Hepatocyte (in vitro differentiated cells): ENCODE data around the gene B4GALT3.

Source experiments
- EZH2phosphoT487 ChIP-seq: fragments of 200-600 bp; sonication (generic); IDR thresholded peaks from one replicate; pipeline ENCODE4 v1.6.1; 2018; ENCODE audit warnings: antibody characterized with exemption, mild to moderate bottlenecking, low read depth, moderate library complexity; ENCODE audit not compliant: unreplicated experiment, severe bottlenecking
- TF ChIP-seq, protein P1 (sequence below): fragments of 200-600 bp; sonication (generic); IDR thresholded peaks from 2 replicates; pipeline ENCODE4 v1.5.1; 2016; ENCODE audit warnings: antibody characterized with exemption, mild to moderate bottlenecking; ENCODE audit not compliant: poor library complexity

DNA sequence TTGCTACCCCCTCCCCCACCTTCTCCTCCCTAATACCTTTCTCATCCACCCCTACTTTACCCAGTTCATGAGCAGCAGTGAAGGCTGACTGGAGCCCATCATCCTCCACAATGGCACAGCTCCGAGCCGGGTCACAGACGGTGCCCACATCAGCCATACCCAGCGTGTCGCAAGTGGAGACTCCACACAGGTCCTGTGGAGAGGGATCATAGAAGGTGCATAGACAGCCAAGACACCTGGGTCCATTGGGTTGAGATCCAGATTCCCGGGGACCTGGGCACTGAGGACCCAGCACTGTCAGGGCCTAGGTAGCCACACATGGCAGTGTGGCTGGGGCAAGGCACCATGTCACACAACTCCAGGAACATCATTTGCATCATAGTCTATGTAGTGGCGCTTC is 18.8 kb upstream of the B4GALT3 start:
- TF ChIP-seq, protein P1, sequence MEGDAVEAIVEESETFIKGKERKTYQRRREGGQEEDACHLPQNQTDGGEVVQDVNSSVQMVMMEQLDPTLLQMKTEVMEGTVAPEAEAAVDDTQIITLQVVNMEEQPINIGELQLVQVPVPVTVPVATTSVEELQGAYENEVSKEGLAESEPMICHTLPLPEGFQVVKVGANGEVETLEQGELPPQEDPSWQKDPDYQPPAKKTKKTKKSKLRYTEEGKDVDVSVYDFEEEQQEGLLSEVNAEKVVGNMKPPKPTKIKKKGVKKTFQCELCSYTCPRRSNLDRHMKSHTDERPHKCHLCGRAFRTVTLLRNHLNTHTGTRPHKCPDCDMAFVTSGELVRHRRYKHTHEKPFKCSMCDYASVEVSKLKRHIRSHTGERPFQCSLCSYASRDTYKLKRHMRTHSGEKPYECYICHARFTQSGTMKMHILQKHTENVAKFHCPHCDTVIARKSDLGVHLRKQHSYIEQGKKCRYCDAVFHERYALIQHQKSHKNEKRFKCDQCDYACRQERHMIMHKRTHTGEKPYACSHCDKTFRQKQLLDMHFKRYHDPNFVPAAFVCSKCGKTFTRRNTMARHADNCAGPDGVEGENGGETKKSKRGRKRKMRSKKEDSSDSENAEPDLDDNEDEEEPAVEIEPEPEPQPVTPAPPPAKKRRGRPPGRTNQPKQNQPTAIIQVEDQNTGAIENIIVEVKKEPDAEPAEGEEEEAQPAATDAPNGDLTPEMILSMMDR = no peak
- TF ChIP-seq EZH2phosphoT487 = no peak
